HG02610 (cell line): ENCODE data around the gene BNC2.
"Not testable (repeated sequence)": the region's sequence is repeated elsewhere in the genome, so short reads cannot be mapped to it uniquely, and the experiment has no call there.

ENCODE experiments used
- ATAC-seq: cut with Tn5 transposase; IDR thresholded peaks from one replicate; pipeline ENCODE4 v1.9.1; 2021; ENCODE audit warnings: mild to moderate bottlenecking, moderate library complexity; ENCODE audit not compliant: unreplicated experiment

Gene BNC2

DNA sequence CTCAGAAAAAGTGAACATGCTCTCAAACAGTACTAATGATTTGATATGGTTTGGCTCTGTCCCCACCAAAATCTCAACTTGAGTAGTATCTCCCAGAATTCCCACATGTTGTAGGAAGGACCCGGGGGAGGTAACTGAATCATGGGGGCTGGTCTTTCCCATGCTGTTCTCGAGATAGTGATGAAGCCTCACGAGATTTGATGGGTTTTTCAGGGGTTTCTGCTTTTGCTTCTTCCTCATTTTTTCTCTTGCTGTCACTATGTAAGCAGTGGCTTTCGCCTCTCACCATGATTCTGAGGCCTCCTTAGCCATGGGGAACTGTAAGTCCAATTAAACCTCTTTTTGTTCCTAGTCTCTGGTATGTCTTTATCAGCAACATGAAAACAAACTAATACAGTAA lies 401.3 kb downstream of the BNC2 start:
- no peak for ATAC-seq

DNA sequence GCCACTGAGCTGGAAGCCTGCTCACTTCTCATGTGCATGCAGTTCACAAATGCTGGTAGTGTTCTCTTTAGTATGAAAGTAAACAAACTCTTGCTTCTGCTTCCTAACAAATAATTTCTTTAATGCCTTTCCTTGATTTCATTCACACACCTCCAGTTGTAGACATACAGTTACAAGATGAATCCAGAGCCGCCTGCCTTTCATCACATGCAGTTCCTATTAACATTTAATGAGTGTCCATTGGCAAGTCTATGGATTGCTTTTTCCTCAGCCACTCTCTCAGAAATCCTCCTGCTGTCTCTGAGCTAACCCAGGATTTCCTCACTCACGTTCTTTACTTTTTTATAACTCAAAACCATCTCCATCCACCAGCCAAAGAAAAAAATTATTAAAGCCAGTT lies 408.6 kb downstream of the BNC2 start:
- ATAC-seq = no peak

DNA sequence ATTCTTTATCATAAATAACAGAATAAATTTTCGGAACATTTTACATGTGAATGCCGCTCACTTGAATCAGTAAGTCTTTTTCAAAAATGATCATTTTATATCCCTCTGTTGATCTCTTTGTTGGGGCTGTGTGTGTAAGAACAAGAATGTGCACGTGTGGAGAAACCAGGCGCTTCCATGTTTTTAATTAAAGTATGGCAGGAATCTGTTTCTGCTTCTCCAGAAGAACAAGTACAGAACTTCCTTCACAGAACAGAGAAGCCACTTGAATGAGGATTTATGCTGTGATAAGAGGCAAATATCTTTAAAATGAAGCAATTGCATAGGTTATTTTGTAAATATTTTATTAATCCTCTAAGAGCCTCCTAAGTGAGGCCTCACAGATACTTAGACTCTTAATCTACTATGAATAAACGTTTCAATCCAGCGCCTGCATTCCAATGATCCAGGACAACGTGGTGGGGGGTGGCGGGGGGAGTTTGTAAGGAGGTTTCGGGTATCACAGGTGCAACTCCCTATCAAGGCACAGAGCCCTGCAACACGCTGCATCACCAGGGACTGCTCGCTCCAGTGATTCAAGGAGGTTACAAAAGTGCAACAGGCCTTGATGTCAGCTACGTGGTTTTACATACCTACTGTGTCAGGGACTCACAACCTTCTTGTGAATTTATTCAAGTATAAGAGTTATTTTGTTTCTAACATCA lies 409.2 kb downstream of the BNC2 start:
- no peak for ATAC-seq

DNA sequence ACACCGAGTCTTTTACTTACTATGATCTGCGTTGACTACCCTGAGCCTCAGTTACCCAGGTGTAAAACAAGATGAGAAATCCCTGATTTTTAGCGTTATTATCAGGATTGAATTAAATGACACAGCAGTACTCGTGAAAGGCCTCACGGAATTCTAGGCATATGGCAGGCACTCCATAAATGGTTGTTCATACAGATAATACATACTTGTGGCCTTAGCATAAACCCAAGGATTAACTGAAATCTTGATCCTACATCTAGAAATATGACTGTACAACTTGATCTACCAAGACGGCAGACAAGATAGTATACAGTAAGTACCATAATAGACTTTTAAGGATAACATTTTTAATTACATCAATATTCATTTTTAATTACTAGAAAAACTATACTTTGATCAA lies 409.8 kb downstream of the BNC2 start:
- no peak for ATAC-seq

DNA sequence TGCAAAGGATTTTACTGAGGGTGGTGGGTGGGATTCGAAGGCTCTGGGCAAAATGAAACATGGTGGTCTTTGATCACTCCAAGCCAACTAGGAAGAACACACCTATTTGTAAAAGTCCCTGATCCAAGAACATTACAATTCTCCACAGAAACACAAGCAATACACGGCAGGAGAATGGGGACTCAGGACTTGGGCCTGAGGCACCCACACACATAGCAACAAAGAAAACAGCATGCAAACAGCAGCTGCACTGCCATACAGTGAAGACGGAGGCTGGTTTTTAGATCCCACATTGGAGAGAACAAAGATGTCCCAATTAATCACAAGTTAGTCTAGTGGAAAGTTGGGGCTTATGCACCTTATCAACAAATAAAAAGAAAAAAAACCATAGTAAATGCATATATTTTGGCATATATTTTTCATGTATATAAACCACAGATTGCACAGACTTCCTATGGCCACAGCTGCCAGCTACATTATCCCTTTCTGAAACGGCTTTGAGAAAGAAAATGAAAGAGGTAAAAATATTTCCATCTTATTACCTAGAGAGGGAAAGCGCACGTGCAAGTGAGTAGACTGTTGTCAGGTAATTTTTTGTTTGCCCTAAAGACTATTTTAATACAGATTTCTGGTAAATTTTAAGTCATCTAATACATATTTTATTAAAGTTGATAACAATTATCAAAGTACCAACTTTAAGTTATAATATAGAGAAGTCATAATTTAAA lies 410.9 kb downstream of the BNC2 start:
- no peak for ATAC-seq

DNA sequence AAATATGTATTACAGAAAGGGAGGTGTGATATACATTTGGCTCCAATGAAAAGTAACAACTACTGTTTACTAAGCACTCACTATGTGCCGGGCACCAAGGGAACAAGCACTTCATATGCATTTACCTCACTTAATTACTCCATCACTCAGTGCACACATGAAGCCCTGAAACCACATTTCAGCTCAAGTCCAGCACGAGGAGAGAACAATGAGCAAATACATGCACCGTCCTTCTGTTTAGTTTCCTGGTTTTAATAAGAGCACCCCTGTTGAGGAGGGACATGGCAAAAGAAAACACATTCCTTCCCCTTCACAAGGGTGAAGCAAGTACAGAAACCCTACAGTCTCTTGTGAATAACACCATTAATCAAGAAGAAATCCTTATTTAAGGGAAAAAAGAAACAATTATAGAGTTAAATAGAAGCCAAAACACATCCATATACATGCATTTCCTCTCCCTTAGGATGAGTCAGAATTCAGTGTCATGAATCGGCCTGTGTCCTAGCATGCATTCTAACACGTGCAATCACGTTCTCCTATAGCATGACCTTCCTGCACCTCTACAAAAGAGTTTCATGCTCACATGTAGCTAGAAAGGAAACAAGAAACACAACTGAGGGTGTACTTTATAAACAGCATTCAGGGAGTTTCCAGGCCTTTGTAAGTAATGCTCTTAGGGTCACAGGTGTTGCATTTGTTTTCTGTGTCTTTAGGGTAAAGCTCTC lies 411.6 kb downstream of the BNC2 start:
- ATAC-seq = no peak

DNA sequence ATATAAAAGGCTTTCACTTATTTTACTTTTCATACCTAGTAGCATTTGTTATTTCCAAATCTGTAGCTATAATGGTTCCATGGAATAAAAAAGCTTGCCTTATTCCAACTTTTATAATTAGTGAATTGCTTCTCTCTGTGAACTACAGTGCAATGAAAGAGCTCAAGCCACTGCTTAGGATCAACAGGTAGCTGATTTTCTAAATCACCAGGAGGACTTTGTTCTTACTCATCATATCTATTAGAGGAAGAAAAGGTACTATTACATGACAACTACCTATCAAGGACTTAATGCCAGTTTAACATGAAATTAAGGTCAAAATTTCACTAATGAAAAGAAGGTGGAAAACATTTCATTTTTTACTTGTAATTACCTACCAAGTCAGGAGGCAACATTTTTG lies 414.6 kb downstream of the BNC2 start:
- ATAC-seq = no peak

DNA sequence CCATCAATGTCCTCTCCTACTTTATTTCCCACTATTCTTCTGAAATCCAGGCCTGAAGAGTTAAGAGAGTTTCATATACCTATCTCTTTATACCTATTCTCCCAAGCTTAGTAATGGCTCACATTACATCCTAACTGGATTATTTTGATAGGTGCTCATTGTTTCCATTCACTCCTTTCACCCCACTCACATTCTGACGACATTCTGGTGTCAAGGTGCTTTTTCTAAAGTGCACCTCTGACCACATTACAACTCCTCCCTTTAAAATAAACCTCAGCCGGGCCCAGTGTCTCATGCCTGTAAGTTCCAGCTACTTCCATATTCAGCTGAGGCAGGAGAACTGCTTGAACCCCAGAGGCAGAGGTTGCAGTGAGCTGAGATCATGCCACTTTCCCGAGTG lies 417.1 kb downstream of the BNC2 start:
- ATAC-seq = no peak

DNA sequence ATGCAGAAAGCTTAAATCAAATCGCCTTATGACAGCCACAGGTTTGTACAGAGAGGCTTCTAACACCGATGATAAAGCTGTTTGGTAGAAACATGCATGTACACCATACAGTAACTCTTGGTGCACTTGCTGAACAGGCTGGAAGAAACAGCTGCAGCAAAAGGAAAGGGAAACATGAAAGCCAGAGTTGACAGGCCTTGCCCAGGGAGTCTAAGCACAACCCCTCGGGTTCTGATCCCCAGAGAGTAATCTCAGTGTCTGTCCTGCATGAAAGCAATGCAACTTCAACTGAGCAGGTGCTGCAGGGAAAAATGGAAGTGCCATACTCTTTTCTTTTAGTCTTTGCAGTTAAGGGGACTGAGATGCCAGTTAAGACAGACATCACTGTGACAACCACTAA lies 419.9 kb downstream of the BNC2 start:
- ATAC-seq = no peak

DNA sequence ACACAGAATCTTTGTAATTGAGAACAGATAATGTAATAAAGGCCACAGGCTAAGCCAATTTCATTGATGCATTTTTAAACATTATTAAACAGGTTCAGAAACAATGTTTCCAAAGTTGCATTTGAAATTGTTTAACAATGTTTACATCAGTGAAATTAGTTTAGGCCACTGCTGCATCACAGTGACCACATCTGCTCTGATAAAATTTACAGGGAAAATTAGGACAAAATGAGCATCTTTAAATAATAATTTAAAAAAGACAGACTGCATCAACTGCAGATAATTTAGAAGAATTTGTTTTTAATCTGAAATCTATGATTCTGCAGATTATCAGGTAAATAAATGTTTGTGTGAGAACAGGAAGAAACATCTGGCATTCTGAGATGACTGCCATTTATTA lies 420.4 kb downstream of the BNC2 start:
- ATAC-seq = no peak

DNA sequence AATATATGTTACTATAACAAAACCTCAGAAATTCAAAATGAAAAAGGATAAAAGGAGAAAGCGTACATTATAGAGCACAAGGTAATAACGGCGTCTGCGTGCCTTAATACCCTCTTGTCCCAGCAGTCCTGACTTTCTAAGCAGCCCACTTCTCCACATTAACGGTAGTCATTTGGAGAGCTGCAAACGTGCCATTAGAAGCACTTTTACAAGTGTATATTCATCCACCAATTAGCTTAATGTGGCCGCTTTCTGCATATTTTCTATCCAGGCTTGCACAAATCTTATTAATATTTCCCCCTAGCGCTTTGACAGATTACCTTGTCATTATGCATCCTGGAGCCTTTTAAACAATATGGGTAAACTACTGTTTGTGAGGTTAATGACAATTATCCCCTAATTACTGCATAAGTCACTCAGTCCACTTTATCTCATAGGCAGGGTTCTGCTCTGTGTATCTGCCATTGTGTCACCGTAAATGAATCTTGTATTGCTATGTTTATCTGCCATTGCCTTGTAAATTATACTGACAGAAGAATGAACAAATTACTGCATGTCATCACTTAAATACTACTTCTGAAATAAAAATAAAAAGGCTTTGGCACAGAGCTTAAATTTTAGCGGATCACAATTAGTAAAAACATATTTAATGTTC lies 421.3 kb downstream of the BNC2 start:
- ATAC-seq = no peak

DNA sequence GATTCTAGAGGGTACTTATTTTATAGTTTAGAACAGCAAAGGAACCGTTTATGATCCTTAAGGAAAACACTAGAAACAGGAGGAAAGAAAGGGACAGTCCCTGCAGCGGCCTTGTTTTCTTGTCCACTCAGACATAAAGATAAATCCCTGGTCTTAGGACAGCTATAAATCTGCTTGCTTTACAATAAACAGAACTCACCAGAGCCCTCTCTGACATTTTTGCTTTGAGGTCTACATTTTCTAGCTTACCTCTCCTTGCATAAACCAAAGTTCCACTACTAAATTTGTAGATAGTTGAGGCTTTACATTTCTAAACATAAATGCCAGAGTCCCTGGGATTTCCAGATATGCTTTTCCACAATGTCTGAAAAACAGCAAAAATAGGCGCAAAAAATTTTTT lies 422.5 kb downstream of the BNC2 start:
- no peak for ATAC-seq

DNA sequence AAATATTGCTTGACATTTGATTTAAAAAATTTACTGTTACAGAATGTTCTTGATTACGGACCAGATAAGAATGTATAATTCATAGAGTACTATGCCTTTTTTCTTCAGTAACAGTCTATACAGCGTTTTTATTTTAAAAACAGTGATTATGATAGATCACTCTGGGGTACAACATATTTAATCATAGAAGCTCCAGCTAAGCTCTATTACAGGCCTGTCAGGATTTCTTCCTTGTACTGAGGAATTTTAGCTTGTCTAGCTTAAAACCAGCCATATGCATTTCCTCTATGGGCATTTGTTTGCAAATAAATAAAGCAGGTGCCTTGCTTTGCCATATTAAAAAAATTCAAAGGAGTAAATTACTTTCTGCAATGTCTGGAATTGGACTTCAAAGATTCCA lies 423.8 kb downstream of the BNC2 start:
- no peak for ATAC-seq

DNA sequence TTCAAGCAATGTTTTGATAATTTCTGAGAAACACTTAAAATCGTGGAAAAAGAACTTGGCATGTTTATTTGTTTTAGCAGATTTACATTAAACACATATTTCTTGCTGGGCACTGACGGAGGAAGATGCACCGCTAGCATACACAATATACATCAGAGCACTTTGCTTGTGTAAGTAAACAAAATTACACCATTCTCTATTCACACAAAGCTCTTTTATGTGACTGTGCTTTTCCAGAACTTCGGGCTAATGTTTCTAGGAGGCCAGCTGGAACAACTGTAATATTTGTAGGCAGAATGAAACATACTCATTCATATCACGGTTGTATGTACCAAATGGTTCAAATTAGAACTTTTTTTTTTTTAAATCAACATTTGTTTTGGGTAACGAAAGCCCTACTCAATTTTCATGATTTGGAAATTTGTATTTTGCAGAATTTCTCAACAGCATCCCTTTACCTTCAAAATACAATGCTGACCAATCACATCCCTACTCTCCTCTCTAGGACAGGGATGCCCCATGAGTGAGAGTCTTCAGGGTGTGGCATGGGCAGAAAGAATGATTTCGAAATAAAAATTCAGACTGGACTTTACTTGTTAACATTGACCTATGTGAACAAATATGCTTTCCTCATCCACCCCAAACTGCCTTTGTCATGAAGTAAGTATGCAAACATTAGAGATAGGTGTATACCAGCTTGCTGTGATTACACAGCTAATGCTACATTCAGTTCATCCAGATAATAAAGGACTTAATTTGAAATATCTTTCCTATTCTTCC lies 425.1 kb downstream of the BNC2 start:
- no peak for ATAC-seq

DNA sequence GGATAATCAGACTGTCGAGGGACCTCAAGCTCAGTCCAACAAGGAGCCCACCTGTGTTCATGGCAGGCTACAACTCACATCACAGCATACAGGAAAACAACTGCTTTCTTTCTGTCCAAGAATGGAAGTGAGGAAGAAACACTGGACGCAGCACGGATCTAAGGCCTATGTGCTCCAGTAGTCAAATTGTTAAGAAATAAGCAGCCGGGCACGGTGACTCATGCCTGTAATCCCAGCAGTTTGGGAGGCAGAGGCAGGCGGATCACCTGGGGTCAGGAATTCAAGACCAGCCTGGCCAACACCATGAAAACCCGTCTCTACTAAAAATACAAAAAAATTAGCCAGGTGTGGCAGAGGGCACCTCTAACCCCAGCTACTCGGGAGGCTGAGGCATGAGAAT lies 427.8 kb downstream of the BNC2 start:
- no peak for ATAC-seq

DNA sequence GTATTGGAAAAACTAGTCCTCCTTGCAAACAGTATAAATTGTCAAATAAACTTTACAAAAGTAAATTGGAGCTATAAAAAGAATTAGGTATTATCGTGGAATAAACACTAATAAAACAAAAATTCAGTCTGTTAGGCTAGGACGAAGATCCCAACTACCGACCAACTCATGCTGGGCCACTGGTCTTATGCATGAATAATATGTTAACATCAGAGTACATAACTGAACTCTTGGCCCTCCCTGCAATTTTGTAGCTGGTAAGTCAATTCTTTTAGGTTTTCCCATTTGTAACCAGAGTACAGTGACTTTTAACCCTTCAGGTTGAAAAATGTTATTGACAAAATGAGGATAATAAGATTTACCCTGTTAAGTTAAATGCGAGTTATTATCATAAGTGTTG lies 428.7 kb downstream of the BNC2 start:
- ATAC-seq = no peak

DNA sequence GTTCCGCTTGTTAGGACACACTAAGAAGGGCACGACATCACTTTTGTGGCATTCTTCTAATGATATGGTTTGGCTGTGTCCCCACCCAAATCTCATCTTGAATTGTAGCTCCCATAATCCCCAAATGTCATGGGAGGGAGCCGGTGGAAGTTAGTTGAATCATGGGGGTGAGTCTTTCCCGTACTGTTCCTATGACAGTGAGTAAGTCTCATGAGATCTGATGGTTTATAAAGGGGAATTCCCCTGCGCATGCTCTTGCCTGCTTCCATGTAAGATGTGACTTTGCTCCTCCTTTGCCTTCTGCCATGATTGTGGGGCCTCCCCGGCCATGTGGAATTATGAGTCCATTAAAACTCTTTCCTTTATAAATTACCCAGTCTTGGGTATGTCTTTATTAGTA lies 431.6 kb downstream of the BNC2 start:
- ATAC-seq = not testable (repeated sequence)

DNA sequence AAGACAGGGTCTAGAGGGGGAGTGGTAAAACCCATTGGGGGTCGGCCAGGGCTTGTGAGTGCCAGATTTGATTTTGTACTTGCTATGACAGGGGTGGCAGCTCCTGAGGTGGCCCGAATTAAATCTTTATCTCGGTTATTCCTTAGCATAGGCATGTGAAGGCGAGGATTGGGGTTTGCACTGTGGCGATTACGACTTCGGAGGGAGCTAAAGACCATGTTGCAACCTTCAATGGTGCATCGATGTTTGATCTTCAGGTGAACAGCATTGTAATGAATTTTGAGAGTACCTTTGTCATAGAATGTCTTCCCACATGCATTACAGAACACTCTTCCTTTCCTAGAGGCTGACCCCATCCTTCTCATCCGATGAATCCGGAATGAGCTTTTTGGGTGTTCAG lies 433.9 kb downstream of the BNC2 start:
- ATAC-seq = no peak

DNA sequence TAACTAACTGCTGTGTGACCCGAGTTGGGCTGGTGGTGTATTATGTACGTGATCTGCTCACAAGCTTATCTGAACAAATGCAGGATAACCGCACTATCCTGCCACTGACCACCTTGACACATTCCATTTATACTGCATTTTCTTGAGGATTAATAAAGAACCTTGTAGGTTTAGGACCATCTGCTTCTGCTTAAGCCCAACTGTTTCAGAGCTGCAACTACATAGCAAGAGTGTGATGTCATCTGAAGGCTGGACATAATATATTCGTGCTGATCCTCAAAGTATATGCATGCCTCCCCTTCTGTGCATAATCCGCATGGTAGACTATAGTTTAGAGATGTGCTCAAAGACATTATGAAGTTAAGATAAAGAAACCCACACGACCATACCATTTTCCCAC lies 435.9 kb downstream of the BNC2 start:
- no peak for ATAC-seq

DNA sequence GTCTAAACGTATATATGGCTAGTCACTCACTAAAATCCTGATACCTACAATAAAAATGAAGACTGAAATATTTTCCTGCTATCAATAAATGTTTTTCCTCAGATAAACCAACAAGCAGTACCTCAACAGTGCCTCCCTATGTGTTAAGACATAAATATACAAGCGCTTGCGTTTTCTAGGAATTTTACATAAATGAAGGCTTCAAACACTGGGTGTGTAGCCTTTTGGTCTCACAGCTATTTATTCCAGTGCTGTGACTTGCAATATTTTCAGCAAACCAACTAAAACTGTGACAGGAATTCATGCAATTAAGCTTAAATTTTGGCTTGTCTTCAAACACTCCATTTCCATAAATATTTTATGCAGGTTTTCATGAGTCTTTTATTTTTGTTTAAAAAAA lies 437.0 kb downstream of the BNC2 start:
- no peak for ATAC-seq
